ENCODE measurements around the gene H1-8. TPM values are rescaled to one million over a fixed set of nuclear protein-coding genes. Genes with fewer than 3 reads are reported as not detected.

Gene H1-8
- total RNA-seq, 1 donor from 2014 or later = not detected

DNA sequence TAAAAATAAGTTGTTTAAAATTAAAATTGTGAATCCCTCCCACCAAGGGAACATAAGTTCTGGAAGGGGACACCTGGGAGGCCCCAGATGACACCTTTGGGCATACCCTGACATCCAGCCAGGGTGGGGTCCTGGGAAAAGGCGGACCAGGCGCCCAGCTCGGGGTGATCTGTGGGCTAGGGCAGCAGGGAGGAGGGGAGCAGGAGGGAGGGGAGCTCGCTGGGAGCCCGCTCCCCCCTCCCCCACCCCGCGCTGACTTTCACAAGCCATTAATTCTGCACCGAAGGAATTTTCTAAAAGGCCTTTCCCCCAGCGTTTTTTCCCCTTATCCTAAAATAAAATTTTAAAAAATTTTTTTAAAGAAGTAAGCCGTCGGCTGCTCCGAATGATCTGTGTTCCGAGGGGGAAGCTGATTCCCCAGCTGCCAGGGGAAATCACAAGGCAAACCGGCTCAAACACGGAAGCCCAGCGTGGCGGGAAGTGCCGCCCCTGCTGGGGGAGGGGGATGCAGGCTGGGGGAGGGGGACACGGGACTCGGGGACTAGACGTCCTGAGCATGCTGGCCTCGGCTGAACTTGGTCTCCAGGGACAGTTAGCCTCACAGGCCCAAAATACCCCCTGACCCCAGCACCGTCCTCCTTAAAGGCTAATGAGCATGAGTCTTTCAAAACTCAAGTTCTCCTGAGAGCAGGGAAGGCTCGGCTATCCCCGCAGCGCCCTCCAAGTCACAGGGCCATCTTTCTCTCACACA lies 49.6 kb downstream of the H1-8 start:
- no peak overlapping the region for H3K4me3 ChIP-seq (ENCODE audit: low read depth, low read length)
- no peaks in the 10 kb centered on the region for H3K36me3 ChIP-seq (ENCODE audit: control insufficient read depth, insufficient read depth, low read length)
- no peak for DNase-seq (ENCODE audit: low read depth)
- TF ChIP-seq, protein P1, sequence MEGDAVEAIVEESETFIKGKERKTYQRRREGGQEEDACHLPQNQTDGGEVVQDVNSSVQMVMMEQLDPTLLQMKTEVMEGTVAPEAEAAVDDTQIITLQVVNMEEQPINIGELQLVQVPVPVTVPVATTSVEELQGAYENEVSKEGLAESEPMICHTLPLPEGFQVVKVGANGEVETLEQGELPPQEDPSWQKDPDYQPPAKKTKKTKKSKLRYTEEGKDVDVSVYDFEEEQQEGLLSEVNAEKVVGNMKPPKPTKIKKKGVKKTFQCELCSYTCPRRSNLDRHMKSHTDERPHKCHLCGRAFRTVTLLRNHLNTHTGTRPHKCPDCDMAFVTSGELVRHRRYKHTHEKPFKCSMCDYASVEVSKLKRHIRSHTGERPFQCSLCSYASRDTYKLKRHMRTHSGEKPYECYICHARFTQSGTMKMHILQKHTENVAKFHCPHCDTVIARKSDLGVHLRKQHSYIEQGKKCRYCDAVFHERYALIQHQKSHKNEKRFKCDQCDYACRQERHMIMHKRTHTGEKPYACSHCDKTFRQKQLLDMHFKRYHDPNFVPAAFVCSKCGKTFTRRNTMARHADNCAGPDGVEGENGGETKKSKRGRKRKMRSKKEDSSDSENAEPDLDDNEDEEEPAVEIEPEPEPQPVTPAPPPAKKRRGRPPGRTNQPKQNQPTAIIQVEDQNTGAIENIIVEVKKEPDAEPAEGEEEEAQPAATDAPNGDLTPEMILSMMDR (IDR thresholded peaks at IDR 0.05; ENCODE audit: insufficient read depth, low read length, poor library complexity, severe bottlenecking) = no peak
- H3K27me3 ChIP-seq (ENCODE audit: control insufficient read depth, insufficient read depth, low read length) = no peaks in the 10 kb centered on the region

DNA sequence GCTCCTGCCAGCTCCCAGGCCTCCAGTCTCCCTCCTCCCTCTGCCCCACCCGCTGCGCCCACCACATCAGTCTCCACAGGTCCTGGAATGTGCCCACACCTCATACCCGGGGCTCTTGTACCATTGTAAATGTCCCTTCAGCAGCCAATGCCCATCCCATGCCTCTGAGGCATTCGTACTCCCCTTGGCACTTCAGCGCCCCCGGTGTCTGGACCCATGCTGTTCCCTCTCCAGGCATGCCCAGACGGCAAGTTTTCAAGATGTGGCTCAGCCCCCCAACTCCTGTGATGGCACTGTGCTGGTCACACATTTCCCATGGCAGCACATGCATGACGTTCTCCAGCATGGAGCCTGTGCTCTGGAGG lies 50.2 kb downstream of the H1-8 start:
- H3K36me3 ChIP-seq (ENCODE audit: control insufficient read depth, insufficient read depth, low read length) = no peaks in the 10 kb centered on the region
- TF ChIP-seq, protein P1 (IDR thresholded peaks at IDR 0.05; ENCODE audit: insufficient read depth, low read length, poor library complexity, severe bottlenecking) = peak; percentile 34
- no peaks in the 10 kb centered on the region for H3K27me3 ChIP-seq (ENCODE audit: control insufficient read depth, insufficient read depth, low read length)
- no peak overlapping the region for H3K4me3 ChIP-seq (ENCODE audit: low read depth, low read length)
- no peak for DNase-seq (ENCODE audit: low read depth)

DNA sequence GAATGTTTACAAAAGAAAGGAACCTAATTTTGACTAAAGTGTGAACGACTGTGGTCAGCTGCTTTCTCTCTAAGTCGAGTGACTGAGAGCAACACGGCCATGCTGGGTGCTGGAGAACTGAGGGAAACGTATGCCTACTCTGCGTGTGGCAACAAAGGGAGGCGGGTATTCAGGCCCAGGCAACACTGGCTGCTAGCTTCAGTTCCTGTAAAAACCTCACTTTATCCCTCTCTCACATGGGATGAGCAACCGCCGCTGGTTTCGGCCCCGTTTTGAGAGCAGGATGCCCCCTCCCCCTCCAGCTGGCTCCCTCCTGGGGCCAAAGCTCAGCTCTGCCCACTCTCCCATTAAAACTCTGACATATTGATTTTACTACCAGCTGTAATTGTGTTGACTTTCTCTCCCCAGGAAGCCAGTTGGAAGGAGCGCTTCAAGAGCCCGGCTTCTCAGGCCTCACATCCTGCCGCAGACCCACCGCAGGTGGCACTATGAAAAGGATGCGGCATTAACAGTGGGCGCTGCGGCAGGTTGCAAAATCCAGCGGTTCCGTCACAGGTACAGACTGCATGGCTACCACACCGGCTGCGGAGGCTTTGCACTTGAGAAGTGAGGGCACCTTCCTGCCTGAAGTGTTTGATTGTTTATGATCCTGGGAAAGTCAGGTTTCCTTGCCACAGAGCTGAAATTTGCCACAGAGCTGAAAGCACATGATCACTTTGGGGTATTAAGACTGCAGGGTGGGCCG lies 50.8 kb downstream of the H1-8 start:
- Histone ChIP-seq H3K4me3 (ENCODE audit: low read depth, low read length) (no peak overlapping the region), H3K36me3 (ENCODE audit: control insufficient read depth, insufficient read depth, low read length) (no peaks in the 10 kb centered on the region), H3K27me3 (ENCODE audit: control insufficient read depth, insufficient read depth, low read length) (no peaks in the 10 kb centered on the region)
- TF ChIP-seq, protein P1 (IDR thresholded peaks at IDR 0.05; ENCODE audit: insufficient read depth, low read length, poor library complexity, severe bottlenecking) = no peak
- DNase-seq (ENCODE audit: low read depth) = no peak

DNA sequence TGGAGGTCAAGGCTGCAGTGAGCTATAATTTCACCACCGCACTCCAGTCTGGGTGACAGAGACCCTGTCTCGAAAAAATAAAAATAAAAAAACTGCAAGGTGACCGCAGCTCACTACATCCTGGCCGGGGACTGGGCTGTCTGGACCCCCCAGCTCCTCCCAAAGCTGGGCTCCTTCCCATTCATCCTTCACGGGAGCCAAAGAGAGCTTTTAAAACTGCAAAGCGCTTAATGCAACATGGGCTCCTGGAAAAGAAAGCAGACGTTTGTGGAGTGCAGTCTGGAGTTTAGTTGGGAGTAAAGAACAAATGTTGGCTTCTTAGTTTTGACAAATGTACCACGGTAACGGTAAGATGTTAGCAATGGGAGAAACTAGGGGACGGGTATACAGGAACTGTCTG lies 51.4 kb downstream of the H1-8 start:
- H3K36me3 ChIP-seq (ENCODE audit: control insufficient read depth, insufficient read depth, low read length) = no peaks in the 10 kb centered on the region
- TF ChIP-seq, protein P1 (IDR thresholded peaks at IDR 0.05; ENCODE audit: insufficient read depth, low read length, poor library complexity, severe bottlenecking) = no peak
- no peaks in the 10 kb centered on the region for H3K27me3 ChIP-seq (ENCODE audit: control insufficient read depth, insufficient read depth, low read length)
- DNase-seq (ENCODE audit: low read depth) = no peak
- H3K4me3 ChIP-seq (ENCODE audit: low read depth, low read length) = no peak overlapping the region

DNA sequence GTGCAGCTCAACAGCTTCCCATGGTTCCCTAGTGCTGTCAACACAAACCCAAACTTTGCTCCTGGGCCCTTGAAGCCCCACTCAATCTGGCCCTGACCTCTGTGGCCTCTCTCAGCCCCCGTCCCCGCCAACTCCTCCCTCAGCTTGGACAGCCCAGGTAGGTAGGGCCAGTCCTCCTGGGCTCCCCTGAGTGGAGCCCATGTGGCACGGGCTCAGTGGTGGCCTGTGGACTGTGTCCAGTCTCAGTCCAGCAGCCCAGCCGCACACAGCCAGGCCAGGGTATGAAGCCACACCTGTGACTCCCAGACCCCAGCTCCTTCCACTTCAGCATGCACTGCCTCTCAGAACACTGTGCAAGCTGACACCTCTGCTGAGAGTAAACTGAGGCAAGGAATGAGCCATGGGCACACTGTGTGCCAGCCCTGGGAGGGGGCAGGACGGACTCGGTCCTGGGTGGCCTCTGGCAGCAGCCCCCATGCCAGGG lies 52.0 kb downstream of the H1-8 start:
- Histone ChIP-seq H3K36me3 (ENCODE audit: control insufficient read depth, insufficient read depth, low read length) (no peaks in the 10 kb centered on the region), H3K4me3 (ENCODE audit: low read depth, low read length) (no peak overlapping the region), H3K27me3 (ENCODE audit: control insufficient read depth, insufficient read depth, low read length) (no peaks in the 10 kb centered on the region)
- no peak for DNase-seq (ENCODE audit: low read depth)
- TF ChIP-seq, protein P1 (IDR thresholded peaks at IDR 0.05; ENCODE audit: insufficient read depth, low read length, poor library complexity, severe bottlenecking) = no peak

Data from kidney epithelial cell (primary cell).